ENCODE data around the gene ITGAL.

ITGAL gene

DNA sequence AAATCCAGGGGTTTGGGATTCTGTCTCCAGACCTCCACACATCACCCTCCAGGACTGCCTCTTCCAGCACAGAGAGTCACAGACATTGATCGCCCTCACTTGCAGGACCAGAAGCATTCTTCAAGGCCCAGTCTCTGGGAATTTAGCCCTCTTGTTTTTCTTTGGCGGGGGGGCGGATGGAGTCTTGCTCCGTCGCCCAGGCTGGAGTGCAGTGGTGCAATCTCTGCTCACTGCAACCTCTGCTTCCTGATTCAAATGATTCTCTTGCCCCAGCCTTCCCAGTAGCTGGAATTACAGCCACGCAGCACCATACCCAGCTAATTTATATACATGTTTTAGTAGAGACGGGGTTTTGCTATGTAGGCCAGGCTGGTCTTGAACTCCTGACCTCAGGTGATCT is 8.5 kb upstream of the ITGAL start:
- ATAC-seq (ENCODE audit: low read depth), result no peak
- H3K4me3 ChIP-seq (ENCODE audit: severe bottlenecking), result no peak overlapping the region
- H3K4me1 ChIP-seq (ENCODE audit: insufficient read depth, poor library complexity, severe bottlenecking), result peaks cover under 1% of the 10 kb centered on the region
- no peaks in the 10 kb centered on the region for H3K27me3 ChIP-seq (ENCODE audit: insufficient read depth, poor library complexity, severe bottlenecking)
- no peaks in the 10 kb centered on the region for H3K36me3 ChIP-seq (ENCODE audit: low read depth)
- no peak overlapping the region for H3K27ac ChIP-seq (ENCODE audit: poor library complexity, severe bottlenecking)
- H3K9me3 ChIP-seq (ENCODE audit: severe bottlenecking), result no peaks in the 10 kb centered on the region
- TF ChIP-seq, protein P1, sequence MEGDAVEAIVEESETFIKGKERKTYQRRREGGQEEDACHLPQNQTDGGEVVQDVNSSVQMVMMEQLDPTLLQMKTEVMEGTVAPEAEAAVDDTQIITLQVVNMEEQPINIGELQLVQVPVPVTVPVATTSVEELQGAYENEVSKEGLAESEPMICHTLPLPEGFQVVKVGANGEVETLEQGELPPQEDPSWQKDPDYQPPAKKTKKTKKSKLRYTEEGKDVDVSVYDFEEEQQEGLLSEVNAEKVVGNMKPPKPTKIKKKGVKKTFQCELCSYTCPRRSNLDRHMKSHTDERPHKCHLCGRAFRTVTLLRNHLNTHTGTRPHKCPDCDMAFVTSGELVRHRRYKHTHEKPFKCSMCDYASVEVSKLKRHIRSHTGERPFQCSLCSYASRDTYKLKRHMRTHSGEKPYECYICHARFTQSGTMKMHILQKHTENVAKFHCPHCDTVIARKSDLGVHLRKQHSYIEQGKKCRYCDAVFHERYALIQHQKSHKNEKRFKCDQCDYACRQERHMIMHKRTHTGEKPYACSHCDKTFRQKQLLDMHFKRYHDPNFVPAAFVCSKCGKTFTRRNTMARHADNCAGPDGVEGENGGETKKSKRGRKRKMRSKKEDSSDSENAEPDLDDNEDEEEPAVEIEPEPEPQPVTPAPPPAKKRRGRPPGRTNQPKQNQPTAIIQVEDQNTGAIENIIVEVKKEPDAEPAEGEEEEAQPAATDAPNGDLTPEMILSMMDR (IDR thresholded peaks at IDR 0.05; ENCODE audit: poor library complexity, severe bottlenecking), result no peak
- DNase-seq (ENCODE audit: low spot score), result no peak

DNA sequence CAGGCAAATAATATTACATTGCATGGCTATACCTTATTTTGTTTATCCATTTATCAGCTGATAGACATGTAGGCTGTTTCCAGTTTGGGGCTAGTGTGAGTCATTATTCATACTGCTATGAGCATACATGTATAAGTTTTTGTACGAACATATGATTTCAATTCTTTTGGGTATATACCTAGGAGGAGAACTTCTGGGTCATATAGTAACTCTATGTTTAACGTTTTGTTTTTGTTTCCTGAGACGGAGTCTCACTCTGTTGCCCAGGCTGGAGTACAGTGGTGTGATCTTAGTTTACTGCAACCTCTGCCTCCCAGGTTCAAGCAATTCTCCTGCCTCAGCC is 2.4 kb upstream of the ITGAL start:
- ATAC-seq (ENCODE audit: low read depth) (no peak), DNase-seq (ENCODE audit: low spot score) (no peak)
- H3K4me1 ChIP-seq (ENCODE audit: insufficient read depth, poor library complexity, severe bottlenecking), result peaks cover 7% of the 10 kb centered on the region
- H3K27me3 ChIP-seq (ENCODE audit: insufficient read depth, poor library complexity, severe bottlenecking), result no peaks in the 10 kb centered on the region
- TF ChIP-seq, protein P1 (IDR thresholded peaks at IDR 0.05; ENCODE audit: poor library complexity, severe bottlenecking), result no peak
- H3K36me3 ChIP-seq (ENCODE audit: low read depth), result no peaks in the 10 kb centered on the region
- H3K4me3 ChIP-seq (ENCODE audit: severe bottlenecking), result no peak overlapping the region
- peak overlapping the region; percentile 33 for H3K27ac ChIP-seq (ENCODE audit: poor library complexity, severe bottlenecking)
- H3K9me3 ChIP-seq (ENCODE audit: severe bottlenecking), result no peaks in the 10 kb centered on the region

DNA sequence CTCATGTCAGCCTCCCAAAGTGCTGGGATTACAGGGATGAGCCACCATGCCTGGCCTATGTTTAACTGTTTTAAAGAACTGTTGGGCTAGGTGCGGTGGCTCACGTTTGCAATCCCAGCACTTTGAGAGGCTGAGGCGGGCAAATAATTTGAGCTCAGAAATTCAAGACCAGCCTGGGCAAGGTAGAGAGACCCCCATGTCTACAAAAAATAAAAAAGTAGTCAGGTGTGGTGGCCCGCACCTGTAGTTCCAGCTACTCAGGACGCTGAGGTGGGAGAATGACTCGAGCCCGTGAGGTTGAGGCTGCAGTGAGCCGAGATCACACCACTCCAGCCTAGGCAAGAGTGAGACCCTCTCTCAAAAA is 1.9 kb upstream of the ITGAL start:
- Histone ChIP-seq H3K9me3 (ENCODE audit: severe bottlenecking) (no peaks in the 10 kb centered on the region), H3K27me3 (ENCODE audit: insufficient read depth, poor library complexity, severe bottlenecking) (no peaks in the 10 kb centered on the region), H3K27ac (ENCODE audit: poor library complexity, severe bottlenecking) (no peak overlapping the region), H3K4me3 (ENCODE audit: severe bottlenecking) (no peak overlapping the region), H3K4me1 (ENCODE audit: insufficient read depth, poor library complexity, severe bottlenecking) (peaks cover 7% of the 10 kb centered on the region), H3K36me3 (ENCODE audit: low read depth) (no peaks in the 10 kb centered on the region)
- DNase-seq (ENCODE audit: low spot score) (no peak), ATAC-seq (ENCODE audit: low read depth) (no peak)
- TF ChIP-seq, protein P1 (IDR thresholded peaks at IDR 0.05; ENCODE audit: poor library complexity, severe bottlenecking), result no peak

GRCh38 chr16:30473231-30474073 is 910 bp downstream of the ITGAL start:
- DNase-seq (ENCODE audit: low spot score) (no peak), ATAC-seq (ENCODE audit: low read depth) (no peak)
- no peaks in the 10 kb centered on the region for H3K9me3 ChIP-seq (ENCODE audit: severe bottlenecking)
- H3K27me3 ChIP-seq (ENCODE audit: insufficient read depth, poor library complexity, severe bottlenecking), result no peaks in the 10 kb centered on the region
- TF ChIP-seq, protein P1 (IDR thresholded peaks at IDR 0.05; ENCODE audit: poor library complexity, severe bottlenecking), result no peak
- no peaks in the 10 kb centered on the region for H3K36me3 ChIP-seq (ENCODE audit: low read depth)
- peaks cover 7% of the 10 kb centered on the region for H3K4me1 ChIP-seq (ENCODE audit: insufficient read depth, poor library complexity, severe bottlenecking)
- no peak overlapping the region for H3K27ac ChIP-seq (ENCODE audit: poor library complexity, severe bottlenecking)
- no peak overlapping the region for H3K4me3 ChIP-seq (ENCODE audit: severe bottlenecking)

- Histone ChIP-seq H3K36me3 (ENCODE audit: low read depth) (no peaks in the 10 kb centered on the region), H3K4me1 (ENCODE audit: insufficient read depth, poor library complexity, severe bottlenecking) (peaks cover 7% of the 10 kb centered on the region), H3K27me3 (ENCODE audit: insufficient read depth, poor library complexity, severe bottlenecking) (no peaks in the 10 kb centered on the region), H3K4me3 (ENCODE audit: severe bottlenecking) (no peak overlapping the region), H3K27ac (ENCODE audit: poor library complexity, severe bottlenecking) (no peak overlapping the region), H3K9me3 (ENCODE audit: severe bottlenecking) (no peaks in the 10 kb centered on the region)
- ATAC-seq (ENCODE audit: low read depth) (no peak), DNase-seq (ENCODE audit: low spot score) (no peak)
- TF ChIP-seq, protein P1 (IDR thresholded peaks at IDR 0.05; ENCODE audit: poor library complexity, severe bottlenecking), result no peak
These were observed 1.5 kb downstream of the ITGAL start for GRCh38 chr16:30474074-30474452.

Data from RWPE2 (cell line).